ENCODE data around the gene PTGDR. TPM values are rescaled to one million over a fixed set of nuclear protein-coding genes. Genes with fewer than 3 reads are reported as not detected.
A peak's percentile ranks its signal among the peaks of the same experiment; 100 is the strongest.

PTGDR gene
- total RNA-seq, 4 donors from 2014 or later, result 12.3 to 30.1 (median 28.3) TPM

DNA sequence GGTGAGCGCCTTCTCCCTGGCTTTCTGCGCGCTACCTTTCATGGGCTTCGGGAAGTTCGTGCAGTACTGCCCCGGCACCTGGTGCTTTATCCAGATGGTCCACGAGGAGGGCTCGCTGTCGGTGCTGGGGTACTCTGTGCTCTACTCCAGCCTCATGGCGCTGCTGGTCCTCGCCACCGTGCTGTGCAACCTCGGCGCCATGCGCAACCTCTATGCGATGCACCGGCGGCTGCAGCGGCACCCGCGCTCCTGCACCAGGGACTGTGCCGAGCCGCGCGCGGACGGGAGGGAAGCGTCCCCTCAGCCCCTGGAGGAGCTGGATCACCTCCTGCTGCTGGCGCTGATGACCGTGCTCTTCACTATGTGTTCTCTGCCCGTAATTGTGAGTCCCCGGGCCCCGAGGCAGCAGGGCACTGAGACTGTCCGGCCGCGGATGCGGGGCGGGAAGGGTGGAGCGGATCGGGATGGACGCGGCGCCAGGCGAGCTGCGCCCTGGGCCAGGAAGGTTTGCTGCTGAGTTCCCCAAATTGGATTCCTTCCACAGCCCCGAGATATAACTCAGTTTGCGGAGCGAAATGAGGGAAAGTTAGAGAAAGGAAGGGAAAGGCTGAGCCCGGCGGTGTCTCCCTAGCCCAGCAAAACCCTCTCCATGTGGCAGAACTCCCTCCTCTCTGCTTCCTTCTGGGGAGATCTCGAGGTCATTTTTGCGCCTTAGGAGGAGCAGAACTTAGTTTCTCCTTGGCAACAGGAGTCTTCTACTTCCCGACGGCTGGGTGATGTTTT lies 972 bp downstream of the PTGDR start:
- Histone ChIP-seq H3K9me3 (no peaks in the 10 kb centered on the region), H3K36me3 (no peaks in the 10 kb centered on the region), H3K4me3 (peak overlapping the region; percentile 8 to 84 (median 52)), H3K27ac (peak overlapping the region; percentile 57 to 81 (median 71)), H3K27me3 (peaks cover 19% of the 10 kb centered on the region), H3K4me1 (peaks cover 0 to 48% (median 18%) of the 10 kb centered on the region in 4 donors)
- in situ Hi-C loops (cut with MboI; ENCODE audit: low pct_ligation_motif_present in 1 of 4, low pct_unique_long_range_greater_than_20kb in 1 of 4, low sequenced_read_pairs in 3 of 4) (loop anchor here in 2 of 4 donors (25.0 kb wide), 2 partner anchors 256 to 281 kb away; partner anchors contain the start of gene RTRAF (in 1 of the 2)), intact Hi-C loops (cut with DNase I; ENCODE audit: low total_unique reads) (no loop called here)
- DNase-seq, result no peak
- whole genome bisulfite sequencing, 2 donors (ENCODE audit: low coverage in 1 of 2), result 6% methylated on average over 38 of the region's 54 CpGs; no CpG with 5 or more reads in 1 of the 2 donors
- no peak for TF ChIP-seq POLR2AphosphoS5 (IDR thresholded peaks at IDR 0.05)
- no peak for TF ChIP-seq POLR2A (IDR thresholded peaks at IDR 0.05)
- TF ChIP-seq EP300 (IDR thresholded peaks at IDR 0.05; ENCODE audit: low read depth), result no peak
- TF ChIP-seq, protein P1, sequence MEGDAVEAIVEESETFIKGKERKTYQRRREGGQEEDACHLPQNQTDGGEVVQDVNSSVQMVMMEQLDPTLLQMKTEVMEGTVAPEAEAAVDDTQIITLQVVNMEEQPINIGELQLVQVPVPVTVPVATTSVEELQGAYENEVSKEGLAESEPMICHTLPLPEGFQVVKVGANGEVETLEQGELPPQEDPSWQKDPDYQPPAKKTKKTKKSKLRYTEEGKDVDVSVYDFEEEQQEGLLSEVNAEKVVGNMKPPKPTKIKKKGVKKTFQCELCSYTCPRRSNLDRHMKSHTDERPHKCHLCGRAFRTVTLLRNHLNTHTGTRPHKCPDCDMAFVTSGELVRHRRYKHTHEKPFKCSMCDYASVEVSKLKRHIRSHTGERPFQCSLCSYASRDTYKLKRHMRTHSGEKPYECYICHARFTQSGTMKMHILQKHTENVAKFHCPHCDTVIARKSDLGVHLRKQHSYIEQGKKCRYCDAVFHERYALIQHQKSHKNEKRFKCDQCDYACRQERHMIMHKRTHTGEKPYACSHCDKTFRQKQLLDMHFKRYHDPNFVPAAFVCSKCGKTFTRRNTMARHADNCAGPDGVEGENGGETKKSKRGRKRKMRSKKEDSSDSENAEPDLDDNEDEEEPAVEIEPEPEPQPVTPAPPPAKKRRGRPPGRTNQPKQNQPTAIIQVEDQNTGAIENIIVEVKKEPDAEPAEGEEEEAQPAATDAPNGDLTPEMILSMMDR (IDR thresholded peaks at IDR 0.05), result no peak

DNA sequence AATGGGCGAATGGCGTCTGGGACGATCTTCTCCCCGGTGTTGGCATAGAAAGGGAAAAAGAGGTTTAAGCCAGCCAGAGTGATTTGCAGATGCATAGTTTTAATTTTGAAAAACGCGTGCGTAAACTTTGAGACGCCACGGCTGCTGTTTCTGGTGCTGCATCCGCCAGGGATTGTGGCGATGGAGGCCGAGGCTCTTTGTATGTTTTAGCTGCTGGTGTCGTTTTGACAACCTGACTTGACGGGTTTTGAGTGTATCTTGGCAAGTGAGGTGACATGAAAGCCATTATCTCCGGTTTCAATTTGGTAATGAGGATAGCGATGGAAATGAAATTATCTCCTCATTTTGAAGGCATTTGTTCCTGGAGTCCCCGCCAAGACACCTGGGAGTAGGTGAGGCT lies 1.6 kb downstream of the PTGDR start:
- no peaks in the 10 kb centered on the region for H3K36me3 ChIP-seq
- TF ChIP-seq, protein P1 (IDR thresholded peaks at IDR 0.05), result no peak
- TF ChIP-seq POLR2A (IDR thresholded peaks at IDR 0.05) (no peak), POLR2AphosphoS5 (IDR thresholded peaks at IDR 0.05) (no peak), EP300 (IDR thresholded peaks at IDR 0.05; ENCODE audit: low read depth) (no peak)
- peaks cover 0 to 48% (median 18%) of the 10 kb centered on the region in 4 donors for H3K4me1 ChIP-seq
- H3K4me3 ChIP-seq, result peak overlapping the region; percentile 8 to 84 (median 52)
- H3K27ac ChIP-seq, result peak overlapping the region; percentile 57 to 81 (median 71)
- in situ Hi-C loops (cut with MboI; ENCODE audit: low pct_ligation_motif_present in 1 of 4, low pct_unique_long_range_greater_than_20kb in 1 of 4, low sequenced_read_pairs in 3 of 4), result loop anchor here in 2 of 4 donors (25.0 kb wide), 2 partner anchors 257 to 282 kb away; partner anchors contain the start of gene RTRAF (in 1 of the 2)
- intact Hi-C loops (cut with DNase I; ENCODE audit: low total_unique reads), result no loop called here
- 28 to 47% methylated on average over 5 to 17 of the region's 17 CpGs for WGBS, 2 donors (ENCODE audit: low coverage in 1 of 2)
- peaks cover 19% of the 10 kb centered on the region for H3K27me3 ChIP-seq
- peak; percentile 18 for DNase-seq
- no peaks in the 10 kb centered on the region for H3K9me3 ChIP-seq

DNA sequence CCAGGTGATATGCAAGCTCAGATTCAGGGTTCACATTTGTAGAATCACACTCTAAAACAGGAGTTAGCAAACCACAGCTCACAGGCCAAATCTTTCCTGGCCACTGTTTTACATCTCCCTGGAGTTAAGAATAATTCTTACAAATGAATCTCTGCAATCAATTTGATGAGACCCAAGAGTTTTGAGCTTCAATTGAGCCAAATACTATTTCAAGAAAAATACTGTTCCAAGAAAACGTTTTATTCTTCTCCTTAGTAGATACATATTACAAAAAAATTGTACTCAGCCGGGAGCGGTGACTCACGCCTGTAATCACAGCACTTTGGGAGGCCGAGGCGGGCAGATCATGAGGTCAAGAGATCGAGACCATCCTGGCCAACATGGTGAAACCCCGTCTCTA lies 2.5 kb downstream of the PTGDR start:
- Histone ChIP-seq H3K9me3 (no peaks in the 10 kb centered on the region), H3K4me1 (peaks cover 0 to 44% (median 16%) of the 10 kb centered on the region in 4 donors), H3K36me3 (no peaks in the 10 kb centered on the region), H3K27ac (peak overlapping the region; percentile 57 to 81 (median 71)), H3K27me3 (peaks cover 19% of the 10 kb centered on the region), H3K4me3 (peak overlapping the region in 3 of 4 donors; percentile 46 to 84 (median 58))
- intact Hi-C loops (cut with DNase I; ENCODE audit: low total_unique reads) (no loop called here), in situ Hi-C loops (cut with MboI; ENCODE audit: low pct_ligation_motif_present in 1 of 4, low pct_unique_long_range_greater_than_20kb in 1 of 4, low sequenced_read_pairs in 3 of 4) (loop anchor here in 3 of 4 donors (10.0 to 25.0 kb wide), 3 partner anchors 258 to 285 kb away; partner anchors contain the start of gene RTRAF (in 2 of the 3))
- 45% methylated on average over 8 of the region's 8 CpGs; no CpG with 5 or more reads in 1 of the 2 donors for WGBS, 2 donors (ENCODE audit: low coverage in 1 of 2)
- no peak for TF ChIP-seq POLR2A (IDR thresholded peaks at IDR 0.05)
- TF ChIP-seq EP300 (IDR thresholded peaks at IDR 0.05; ENCODE audit: low read depth), result no peak
- no peak for TF ChIP-seq POLR2AphosphoS5 (IDR thresholded peaks at IDR 0.05)
- TF ChIP-seq, protein P1 (IDR thresholded peaks at IDR 0.05), result no peak
- DNase-seq, result no peak

DNA sequence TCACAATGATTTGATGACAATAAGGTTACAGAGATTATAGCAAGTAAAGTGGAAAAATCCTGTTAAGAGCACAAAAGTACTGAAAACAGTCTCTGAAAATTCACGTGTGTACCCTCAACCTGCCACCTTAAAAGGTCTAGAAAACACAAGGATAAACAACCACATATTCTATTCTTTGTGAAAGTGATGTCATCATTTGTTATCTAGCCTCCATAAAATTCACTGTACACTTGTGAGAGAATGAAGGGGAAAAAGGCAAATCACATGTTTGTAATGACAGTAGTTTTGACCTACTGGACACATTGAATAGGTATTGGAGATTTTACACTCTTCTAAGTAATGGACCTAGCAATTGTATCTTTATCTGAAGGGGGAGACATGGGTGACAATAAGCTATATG lies 4.0 kb downstream of the PTGDR start:
- in situ Hi-C loops (cut with MboI; ENCODE audit: low pct_ligation_motif_present in 1 of 4, low pct_unique_long_range_greater_than_20kb in 1 of 4, low sequenced_read_pairs in 3 of 4), result loop anchor here in 3 of 4 donors (10.0 to 25.0 kb wide), 3 partner anchors 259 to 287 kb away; partner anchors contain the start of gene RTRAF (in 2 of the 3)
- 27 to 60% methylated on average over 1 of the region's 1 CpG for WGBS, 2 donors (ENCODE audit: low coverage in 1 of 2)
- no peak for DNase-seq

More for the DNA sequence above, 4.0 kb downstream of the PTGDR start:
- TF ChIP-seq POLR2A (IDR thresholded peaks at IDR 0.05) (no peak), EP300 (IDR thresholded peaks at IDR 0.05; ENCODE audit: low read depth) (no peak), POLR2AphosphoS5 (IDR thresholded peaks at IDR 0.05) (no peak)
- TF ChIP-seq, protein P1 (IDR thresholded peaks at IDR 0.05), result no peak
- peak overlapping the region in 2 of 4 donors; percentile 6 to 58 for H3K4me3 ChIP-seq
- H3K9me3 ChIP-seq, result no peaks in the 10 kb centered on the region
- peak overlapping the region in 1 of 4 donors; percentile 21 for H3K27ac ChIP-seq
- peaks cover 19% of the 10 kb centered on the region for H3K27me3 ChIP-seq
- intact Hi-C loops (cut with DNase I; ENCODE audit: low total_unique reads), result no loop called here
- peaks cover 0 to 2% (median 0%) of the 10 kb centered on the region in 4 donors for H3K36me3 ChIP-seq
- peaks cover 0 to 31% (median 15%) of the 10 kb centered on the region in 4 donors for H3K4me1 ChIP-seq

All from transverse colon (tissue), 4 donors.